Uterus (tissue), 2 donors: ENCODE results near the gene CERS6.

Source experiments
- POLR2A ChIP-seq, 2 donors: fragments of 450-650 bp; IDR thresholded peaks; one replicate each; pipeline ENCODE4 v1.6.1; 2016; ENCODE audit warnings: antibody characterized with exemption in 2 of 2, mild to moderate bottlenecking in 1 of 2, moderate library complexity in 1 of 2
- TF ChIP-seq, protein P1 (sequence below), 4 experiments: fragments of 200-600 bp in 2 of 4; fragments of 450-650 bp in 2 of 4; sonication (generic) in 2 of 4; IDR thresholded peaks; one replicate each; pipeline ENCODE4 v1.5.1; 2016 to 2019; ENCODE audit warnings: antibody characterized with exemption in 4 of 4, mild to moderate bottlenecking in 2 of 4, moderate library complexity in 1 of 4

DNA sequence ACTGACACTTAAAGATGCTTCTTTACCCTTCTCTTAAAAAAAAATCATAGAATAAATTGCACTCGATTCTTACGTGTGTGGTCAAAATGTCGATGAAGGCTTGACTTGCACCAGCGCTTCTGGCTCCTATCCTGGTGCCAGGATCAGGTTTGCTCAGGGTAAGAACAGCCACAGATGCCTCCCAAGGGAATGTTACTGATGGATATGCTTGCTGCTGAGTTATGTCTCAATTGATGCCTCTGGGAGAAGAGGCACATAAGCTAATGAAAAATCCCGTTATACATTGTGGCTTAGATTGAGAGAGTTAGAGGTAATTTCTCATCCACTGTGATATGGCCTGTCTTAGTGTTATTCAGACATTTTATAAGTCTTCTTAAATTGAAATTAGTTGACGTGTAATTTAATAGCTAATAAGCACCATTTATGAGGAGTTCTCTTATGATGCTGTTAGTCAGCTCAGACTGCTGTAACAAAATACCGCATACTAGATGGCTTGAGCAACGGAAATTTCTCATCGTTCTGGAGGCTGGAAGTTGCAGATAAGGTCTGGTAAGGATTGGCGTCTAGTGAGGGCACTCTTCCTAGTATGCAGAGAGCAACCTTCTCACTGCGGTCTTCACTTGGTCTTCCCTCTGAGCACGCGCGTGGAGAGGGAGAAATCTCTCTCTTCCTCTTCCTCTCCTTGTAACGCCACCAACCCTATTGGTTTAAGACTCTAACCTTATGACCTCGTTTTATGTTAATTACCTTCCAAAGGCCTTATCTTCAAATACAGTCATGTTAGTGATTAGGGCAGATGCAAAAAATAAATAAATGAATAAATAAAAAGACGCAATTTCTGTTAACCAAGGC lies 229.8 kb downstream of the CERS6 start:
- no peak for TF ChIP-seq POLR2A (IDR thresholded peaks at IDR 0.05)
- TF ChIP-seq, protein P1, sequence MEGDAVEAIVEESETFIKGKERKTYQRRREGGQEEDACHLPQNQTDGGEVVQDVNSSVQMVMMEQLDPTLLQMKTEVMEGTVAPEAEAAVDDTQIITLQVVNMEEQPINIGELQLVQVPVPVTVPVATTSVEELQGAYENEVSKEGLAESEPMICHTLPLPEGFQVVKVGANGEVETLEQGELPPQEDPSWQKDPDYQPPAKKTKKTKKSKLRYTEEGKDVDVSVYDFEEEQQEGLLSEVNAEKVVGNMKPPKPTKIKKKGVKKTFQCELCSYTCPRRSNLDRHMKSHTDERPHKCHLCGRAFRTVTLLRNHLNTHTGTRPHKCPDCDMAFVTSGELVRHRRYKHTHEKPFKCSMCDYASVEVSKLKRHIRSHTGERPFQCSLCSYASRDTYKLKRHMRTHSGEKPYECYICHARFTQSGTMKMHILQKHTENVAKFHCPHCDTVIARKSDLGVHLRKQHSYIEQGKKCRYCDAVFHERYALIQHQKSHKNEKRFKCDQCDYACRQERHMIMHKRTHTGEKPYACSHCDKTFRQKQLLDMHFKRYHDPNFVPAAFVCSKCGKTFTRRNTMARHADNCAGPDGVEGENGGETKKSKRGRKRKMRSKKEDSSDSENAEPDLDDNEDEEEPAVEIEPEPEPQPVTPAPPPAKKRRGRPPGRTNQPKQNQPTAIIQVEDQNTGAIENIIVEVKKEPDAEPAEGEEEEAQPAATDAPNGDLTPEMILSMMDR (IDR thresholded peaks at IDR 0.05) = no peak
